Trophoblast cell (in vitro differentiated cells and primary cell): ENCODE results near the gene WASF3.

Experiments
- DNase-seq, 2 donors: peaks; one replicate each; pipeline ENCODE4 v3.0.0-alpha.2; 2016
- H2AFZ ChIP-seq: 2 replicates; pipeline ENCODE4 v1.6.1; 2013; ENCODE audit warnings: low read length, moderate library complexity, mild to moderate bottlenecking; ENCODE audit not compliant: insufficient read depth, poor library complexity
- H2AK5ac ChIP-seq: 2 replicates; pipeline ENCODE4 v1.6.1; 2013; ENCODE audit warnings: mild to moderate bottlenecking, low read length
- H2BK120ac ChIP-seq: 2 replicates; pipeline ENCODE4 v1.6.1; 2013; ENCODE audit warnings: low read length, mild to moderate bottlenecking, moderate library complexity; ENCODE audit not compliant: insufficient read depth, poor library complexity
- H2BK12ac ChIP-seq: 2 replicates; pipeline ENCODE4 v1.6.1; 2013; ENCODE audit warnings: mild to moderate bottlenecking, low read length, moderate library complexity
- H2BK5ac ChIP-seq: 2 replicates; pipeline ENCODE4 v1.6.1; 2013; ENCODE audit warnings: low read length, low read depth, moderate library complexity, mild to moderate bottlenecking; ENCODE audit not compliant: poor library complexity
- H3K14ac ChIP-seq: 2 replicates; pipeline ENCODE4 v1.6.1; 2013; ENCODE audit warnings: mild to moderate bottlenecking, low read length
- H3K18ac ChIP-seq: 2 replicates; pipeline ENCODE4 v1.6.1; 2013; ENCODE audit warnings: mild to moderate bottlenecking, low read length
- H3K23ac ChIP-seq: 2 replicates; pipeline ENCODE4 v1.6.1; 2013; ENCODE audit warnings: low read length
- H3K27ac ChIP-seq: 2 replicates; pipeline ENCODE4 v1.5.1; 2013; ENCODE audit warnings: low read depth, mild to moderate bottlenecking, inconsistent platforms, low read length, moderate library complexity
- H3K27me3 ChIP-seq: 2 replicates; pipeline ENCODE4 v1.6.1; 2013; ENCODE audit warnings: inconsistent platforms, mild to moderate bottlenecking, low read length, moderate library complexity; ENCODE audit not compliant: insufficient read depth
- H3K36me3 ChIP-seq, 2 experiments: 1 replicate in 1 of 2; 2 replicates in 1 of 2; pipeline ENCODE4 v1.6.1; 2013; ENCODE audit warnings: low read length in 2 of 2, mild to moderate bottlenecking in 2 of 2, moderate library complexity in 1 of 2; ENCODE audit not compliant: insufficient read depth in 2 of 2, control insufficient read depth in 1 of 2
- H3K4ac ChIP-seq: 2 replicates; pipeline ENCODE4 v1.6.1; 2013; ENCODE audit warnings: low read depth, mild to moderate bottlenecking, low read length, moderate library complexity
- H3K4me1 ChIP-seq, 2 experiments: 1 replicate in 1 of 2; 2 replicates in 1 of 2; pipeline ENCODE4 v1.6.1; 2013; ENCODE audit warnings: low read length in 2 of 2, mild to moderate bottlenecking in 2 of 2, moderate library complexity in 1 of 2; ENCODE audit not compliant: insufficient read depth in 2 of 2, control insufficient read depth in 1 of 2
- H3K4me2 ChIP-seq: 2 replicates; pipeline ENCODE4 v1.6.1; 2013; ENCODE audit warnings: inconsistent platforms, mild to moderate bottlenecking, low read length, moderate library complexity
- H3K4me3 ChIP-seq: 2 replicates; pipeline ENCODE4 v1.5.1; 2013; ENCODE audit warnings: mild to moderate bottlenecking, low read depth, low read length, inconsistent platforms
- H3K79me1 ChIP-seq: one replicate; pipeline ENCODE4 v1.6.1; 2013; ENCODE audit warnings: low read length
- H3K79me2 ChIP-seq: 2 replicates; pipeline ENCODE4 v1.6.1; 2013; ENCODE audit warnings: low read length, mild to moderate bottlenecking; ENCODE audit not compliant: control insufficient read depth, insufficient read depth, poor library complexity
- H3K9ac ChIP-seq: 2 replicates; pipeline ENCODE4 v1.6.1; 2013; ENCODE audit warnings: mild to moderate bottlenecking, low read length
- H3K9me3 ChIP-seq: 2 replicates; pipeline ENCODE4 v1.6.1; 2013; ENCODE audit warnings: low read depth, mild to moderate bottlenecking, control low read depth, inconsistent platforms, low read length; ENCODE audit not compliant: insufficient read depth
- H4K12ac ChIP-seq: 2 replicates; pipeline ENCODE4 v1.6.1; 2013; ENCODE audit warnings: low read depth, mild to moderate bottlenecking, low read length, moderate library complexity
- H4K8ac ChIP-seq: 2 replicates; pipeline ENCODE4 v1.6.1; 2013; ENCODE audit warnings: low read depth, mild to moderate bottlenecking, low read length, moderate library complexity
- H4K91ac ChIP-seq: one replicate; pipeline ENCODE4 v1.6.1; 2013; ENCODE audit warnings: low read depth, mild to moderate bottlenecking, low read length, moderate library complexity
- WGBS: extraction: QIAGEN DNeasy Blood & Tissue Kit; methylation state at CpG from one replicate; pipeline ENCODE4 v1.1.7; 2013; ENCODE audit warnings: missing lambda C conversion rate; ENCODE audit not compliant: insufficient read length, insufficient coverage; ENCODE audit errors: extremely low coverage; 5-methylcytosine and 5-hydroxymethylcytosine counted together

Gene WASF3

GRCh38 chr13:26735677-26736076 lies 178.2 kb downstream of the WASF3 start:
- H3K4me2 ChIP-seq: no peak overlapping the region
- no peak overlapping the region for H3K27ac ChIP-seq
- no peaks in the 10 kb centered on the region for H3K36me3 ChIP-seq
- no peak overlapping the region for H2BK120ac ChIP-seq
- no CpG with 5 or more reads among the region's 9 CpGs for WGBS
- H3K79me1 ChIP-seq: no peaks in the 10 kb centered on the region
- H3K14ac ChIP-seq: no peak overlapping the region
- no peak overlapping the region for H2BK5ac ChIP-seq
- no peaks in the 10 kb centered on the region for H3K4me1 ChIP-seq
- no peak overlapping the region for H3K4ac ChIP-seq
- no peak overlapping the region for H3K9ac ChIP-seq
- H4K91ac ChIP-seq: no peak overlapping the region
- no peak overlapping the region for H3K18ac ChIP-seq
- no peak overlapping the region for H3K23ac ChIP-seq
- H3K4me3 ChIP-seq: no peak overlapping the region
- H2AK5ac ChIP-seq: no peak overlapping the region
- H4K8ac ChIP-seq: no peak overlapping the region
- H3K27me3 ChIP-seq: no peaks in the 10 kb centered on the region
- DNase-seq: no peak
- H3K79me2 ChIP-seq: no peaks in the 10 kb centered on the region
- peaks cover 2% of the 10 kb centered on the region for H3K9me3 ChIP-seq
- H4K12ac ChIP-seq: no peak overlapping the region
- H2AFZ ChIP-seq: no peak overlapping the region
- H2BK12ac ChIP-seq: no peak overlapping the region
